NCI-H2171 (cell line): ENCODE data around the gene SPECC1L.

Experiments used
- DNase-seq: peaks from one replicate; lab custom pipeline; 2025; lab: John Stamatoyannopoulos, UW

The SPECC1L gene

GRCh38 chr22:24428751-24429410, 158.2 kb downstream of the SPECC1L start:
- no peak for DNase-seq

DNA sequence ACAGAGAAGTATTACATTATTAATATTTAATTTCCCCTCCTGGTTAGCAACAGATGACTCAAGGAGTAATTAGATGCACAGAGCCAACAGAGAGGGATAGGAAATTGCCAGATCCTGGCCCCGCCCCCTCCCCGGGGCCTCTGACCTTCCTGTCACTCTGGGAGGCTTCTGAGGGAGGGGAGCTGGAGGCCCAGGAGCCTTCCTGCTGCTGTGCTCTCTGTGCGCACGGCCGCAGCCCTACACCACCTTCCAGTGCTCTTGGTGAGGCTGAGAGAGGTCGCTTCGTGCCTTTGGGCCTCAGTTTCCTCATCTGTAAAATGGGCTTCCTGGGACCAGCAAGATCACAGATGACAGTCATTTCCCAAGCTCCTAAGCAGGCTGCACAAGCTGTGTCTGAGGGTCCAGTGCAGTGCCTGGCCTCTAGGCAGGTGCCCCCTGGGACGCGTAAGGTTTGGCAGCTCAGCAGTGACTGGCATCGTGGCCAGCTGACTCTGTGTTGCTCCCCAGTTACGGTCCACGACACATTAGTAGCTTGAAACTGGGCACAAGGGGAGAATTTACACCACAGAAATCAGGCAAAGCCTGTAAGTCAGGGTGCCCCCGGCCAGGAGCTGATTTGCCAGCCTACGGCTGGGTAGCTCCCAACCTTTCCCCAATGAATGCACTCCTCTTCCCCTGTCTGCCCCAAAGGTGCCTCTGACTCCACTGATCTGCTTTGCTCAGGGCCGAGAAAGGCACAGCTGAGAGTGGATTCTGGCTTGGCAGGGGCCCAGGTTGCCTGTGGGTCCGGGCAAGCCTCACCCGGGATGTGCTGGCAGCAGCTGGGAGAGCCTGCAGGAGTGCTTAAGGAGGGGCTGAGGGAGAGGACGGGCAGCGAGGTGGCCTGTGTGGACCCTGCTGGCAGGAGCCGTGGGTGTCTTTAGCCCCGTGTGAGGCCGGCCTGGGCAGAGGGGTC, 159.1 kb downstream of the SPECC1L start:
- DNase-seq = peak; percentile 50

GRCh38 chr22:24430431-24431308, 160.0 kb downstream of the SPECC1L start:
- no peak for DNase-seq

GRCh38 chr22:24431309-24432034, 160.8 kb downstream of the SPECC1L start:
- no peak for DNase-seq

- no peak for DNase-seq
These were observed 161.6 kb downstream of the SPECC1L start for GRCh38 chr22:24432059-24432853.

- DNase-seq = no peak
These were observed 162.6 kb downstream of the SPECC1L start for GRCh38 chr22:24433001-24433827.

DNA sequence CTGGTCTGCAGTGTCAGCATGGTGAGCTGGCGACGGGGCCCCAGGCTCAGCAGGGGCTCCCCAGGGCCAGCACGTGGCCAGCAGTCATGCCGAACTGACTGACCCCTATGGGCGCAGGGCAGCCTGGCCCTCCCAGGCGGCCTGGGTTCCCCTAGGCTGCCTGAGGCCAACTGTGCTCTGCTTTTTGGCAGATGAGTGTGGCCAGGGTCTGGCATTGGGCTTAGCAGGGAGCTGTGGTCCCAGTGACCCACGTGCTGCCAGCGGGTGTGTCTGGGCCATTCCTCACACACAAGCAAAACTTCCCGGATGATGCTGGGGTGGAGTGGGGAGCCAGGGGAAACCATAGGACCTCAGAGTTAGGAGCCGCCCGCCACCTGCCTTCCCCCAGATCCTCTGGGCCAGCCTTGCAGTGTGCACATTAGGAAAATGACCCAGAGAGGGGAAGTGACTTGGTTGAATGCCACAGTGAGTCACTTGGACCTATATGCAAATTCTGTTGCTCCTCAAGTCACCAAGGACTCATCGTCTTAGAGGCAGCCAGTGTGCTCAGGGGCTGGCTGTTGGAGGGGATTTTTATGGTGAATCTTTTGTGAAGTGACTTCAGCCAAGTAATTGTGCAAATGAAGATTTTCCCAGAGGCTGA, 163.3 kb downstream of the SPECC1L start:
- DNase-seq = no peak

- no peak for DNase-seq
These were observed 164.1 kb downstream of the SPECC1L start for GRCh38 chr22:24434471-24435322.

DNA sequence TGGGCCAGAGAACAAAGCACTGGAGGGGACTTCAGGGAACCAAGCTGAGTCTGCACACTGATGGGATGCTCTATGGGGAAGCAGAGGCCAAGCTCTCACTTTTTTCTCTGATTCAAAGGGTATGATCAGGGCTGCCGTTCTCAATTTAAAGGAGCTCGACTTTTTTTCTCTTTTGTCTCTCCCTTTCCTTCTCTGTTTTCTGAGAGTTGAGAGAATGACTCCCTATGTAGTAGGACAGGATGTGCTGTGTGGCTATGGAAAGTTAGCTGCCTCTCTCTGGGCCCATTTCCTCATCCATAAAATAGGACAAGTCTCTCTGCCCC, 164.7 kb downstream of the SPECC1L start:
- DNase-seq = no peak

GRCh38 chr22:24435861-24436371, 165.3 kb downstream of the SPECC1L start:
- no peak for DNase-seq

DNA sequence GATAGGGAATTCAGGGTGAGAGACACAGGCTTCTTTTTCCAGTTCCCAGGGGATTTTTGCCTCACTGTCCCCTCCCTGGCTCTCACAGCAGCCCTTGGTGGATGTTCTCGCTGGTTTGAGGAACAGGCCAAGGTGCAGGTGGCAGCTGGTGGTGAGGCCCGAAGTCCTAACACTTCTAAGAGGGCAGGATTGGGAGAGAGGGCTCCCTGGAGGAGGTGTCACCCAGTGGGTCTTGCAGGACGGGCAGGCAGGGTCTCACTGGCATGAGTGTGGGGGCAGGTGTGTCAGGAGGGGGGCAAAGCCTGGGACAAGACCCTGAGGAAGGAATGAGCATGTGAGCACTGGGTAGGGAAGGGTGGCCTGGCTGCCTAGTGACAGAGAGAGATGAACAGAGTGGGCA, 165.9 kb downstream of the SPECC1L start:
- DNase-seq = no peak

- no peak for DNase-seq
These were observed 166.5 kb downstream of the SPECC1L start for GRCh38 chr22:24437091-24437490.

DNA sequence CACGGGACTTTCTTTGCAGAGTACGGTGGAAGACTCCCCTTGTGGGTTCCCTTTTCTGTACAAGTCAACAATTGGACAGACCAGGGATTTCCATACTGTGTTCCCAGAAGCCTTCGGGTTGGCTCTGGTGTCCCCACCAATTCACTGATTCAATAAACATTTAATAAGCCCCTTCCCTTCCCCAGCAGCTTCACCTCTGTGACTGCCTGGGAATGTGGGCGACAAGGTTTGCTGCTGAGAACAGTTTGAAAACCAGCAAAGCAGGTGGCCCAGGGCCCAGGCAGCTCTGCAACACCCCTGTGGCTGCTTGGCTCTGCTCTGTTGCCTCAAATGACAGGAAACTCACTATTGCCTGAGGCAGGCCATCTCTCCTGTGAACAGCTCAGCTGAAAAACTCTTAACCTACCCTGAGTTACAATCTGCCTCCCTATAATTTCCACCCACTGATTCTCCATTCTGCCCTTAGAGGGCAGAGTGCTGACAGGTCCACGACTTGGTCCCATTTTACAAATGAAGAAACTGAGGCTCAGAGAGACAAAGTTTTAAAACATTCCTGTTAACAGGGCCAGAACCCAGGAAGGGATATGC, 167.2 kb downstream of the SPECC1L start:
- DNase-seq = no peak

DNA sequence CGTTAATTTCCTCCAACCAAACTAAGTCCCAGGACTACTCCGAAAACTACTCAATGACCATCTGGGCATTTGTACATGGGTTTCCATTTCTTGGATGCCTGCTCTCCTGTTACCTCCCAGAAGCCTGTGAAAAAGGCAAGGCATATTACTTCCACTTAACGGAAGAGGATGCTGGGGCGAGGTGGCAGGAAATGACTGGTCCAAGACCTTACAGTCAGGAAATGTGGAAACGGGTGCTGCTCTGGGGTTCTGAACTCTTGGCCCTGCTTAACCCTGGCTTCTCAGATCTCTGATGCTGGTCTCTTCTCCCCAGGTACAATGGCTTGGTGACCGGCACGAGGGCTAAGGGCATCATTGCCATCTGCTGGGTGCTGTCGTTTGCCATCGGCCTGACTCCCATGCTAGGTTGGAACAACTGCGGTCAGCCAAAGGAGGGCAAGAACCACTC, 169.7 kb downstream of the SPECC1L start:
- no peak for DNase-seq

DNA sequence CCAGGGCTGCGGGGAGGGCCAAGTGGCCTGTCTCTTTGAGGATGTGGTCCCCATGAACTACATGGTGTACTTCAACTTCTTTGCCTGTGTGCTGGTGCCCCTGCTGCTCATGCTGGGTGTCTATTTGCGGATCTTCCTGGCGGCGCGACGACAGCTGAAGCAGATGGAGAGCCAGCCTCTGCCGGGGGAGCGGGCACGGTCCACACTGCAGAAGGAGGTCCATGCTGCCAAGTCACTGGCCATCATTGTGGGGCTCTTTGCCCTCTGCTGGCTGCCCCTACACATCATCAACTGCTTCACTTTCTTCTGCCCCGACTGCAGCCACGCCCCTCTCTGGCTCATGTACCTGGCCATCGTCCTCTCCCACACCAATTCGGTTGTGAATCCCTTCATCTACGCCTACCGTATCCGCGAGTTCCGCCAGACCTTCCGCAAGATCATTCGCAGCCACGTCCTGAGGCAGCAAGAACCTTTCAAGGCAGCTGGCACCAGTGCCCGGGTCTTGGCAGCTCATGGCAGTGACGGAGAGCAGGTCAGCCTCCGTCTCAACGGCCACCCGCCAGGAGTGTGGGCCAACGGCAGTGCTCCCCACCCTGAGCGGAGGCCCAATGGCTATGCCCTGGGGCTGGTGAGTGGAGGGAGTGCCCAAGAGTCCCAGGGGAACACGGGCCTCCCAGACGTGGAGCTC, 170.2 kb downstream of the SPECC1L start:
- no peak for DNase-seq

DNA sequence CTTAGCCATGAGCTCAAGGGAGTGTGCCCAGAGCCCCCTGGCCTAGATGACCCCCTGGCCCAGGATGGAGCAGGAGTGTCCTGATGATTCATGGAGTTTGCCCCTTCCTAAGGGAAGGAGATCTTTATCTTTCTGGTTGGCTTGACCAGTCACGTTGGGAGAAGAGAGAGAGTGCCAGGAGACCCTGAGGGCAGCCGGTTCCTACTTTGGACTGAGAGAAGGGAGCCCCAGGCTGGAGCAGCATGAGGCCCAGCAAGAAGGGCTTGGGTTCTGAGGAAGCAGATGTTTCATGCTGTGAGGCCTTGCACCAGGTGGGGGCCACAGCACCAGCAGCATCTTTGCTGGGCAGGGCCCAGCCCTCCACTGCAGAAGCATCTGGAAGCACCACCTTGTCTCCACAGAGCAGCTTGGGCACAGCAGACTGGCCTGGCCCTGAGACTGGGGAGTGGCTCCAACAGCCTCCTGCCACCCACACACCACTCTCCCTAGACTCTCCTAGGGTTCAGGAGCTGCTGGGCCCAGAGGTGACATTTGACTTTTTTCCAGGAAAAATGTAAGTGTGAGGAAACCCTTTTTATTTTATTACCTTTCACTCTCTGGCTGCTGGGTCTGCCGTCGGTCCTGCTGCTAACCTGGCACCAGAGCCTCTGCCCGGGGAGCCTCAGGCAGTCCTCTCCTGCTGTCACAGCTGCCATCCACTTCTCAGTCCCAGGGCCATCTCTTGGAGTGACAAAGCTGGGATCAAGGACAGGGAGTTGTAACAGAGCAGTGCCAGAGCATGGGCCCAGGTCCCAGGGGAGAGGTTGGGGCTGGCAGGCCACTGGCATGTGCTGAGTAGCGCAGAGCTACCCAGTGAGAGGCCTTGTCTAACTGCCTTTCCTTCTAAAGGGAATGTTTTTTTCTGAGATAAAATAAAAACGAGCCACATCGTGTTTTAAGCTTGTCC, 171.0 kb downstream of the SPECC1L start:
- no peak for DNase-seq
